ENCODE results near the gene BICRA. TPM values are rescaled to one million over a fixed set of nuclear protein-coding genes. Genes with fewer than 3 reads are reported as not detected.
"Not testable (repeated sequence)": the region's sequence is repeated elsewhere in the genome, so short reads cannot be mapped to it uniquely, and the experiment has no call there.

BICRA gene
- total and polyA plus RNA-seq, 12 donors = 1.8 to 24.6 (median 9.0) TPM

DNA sequence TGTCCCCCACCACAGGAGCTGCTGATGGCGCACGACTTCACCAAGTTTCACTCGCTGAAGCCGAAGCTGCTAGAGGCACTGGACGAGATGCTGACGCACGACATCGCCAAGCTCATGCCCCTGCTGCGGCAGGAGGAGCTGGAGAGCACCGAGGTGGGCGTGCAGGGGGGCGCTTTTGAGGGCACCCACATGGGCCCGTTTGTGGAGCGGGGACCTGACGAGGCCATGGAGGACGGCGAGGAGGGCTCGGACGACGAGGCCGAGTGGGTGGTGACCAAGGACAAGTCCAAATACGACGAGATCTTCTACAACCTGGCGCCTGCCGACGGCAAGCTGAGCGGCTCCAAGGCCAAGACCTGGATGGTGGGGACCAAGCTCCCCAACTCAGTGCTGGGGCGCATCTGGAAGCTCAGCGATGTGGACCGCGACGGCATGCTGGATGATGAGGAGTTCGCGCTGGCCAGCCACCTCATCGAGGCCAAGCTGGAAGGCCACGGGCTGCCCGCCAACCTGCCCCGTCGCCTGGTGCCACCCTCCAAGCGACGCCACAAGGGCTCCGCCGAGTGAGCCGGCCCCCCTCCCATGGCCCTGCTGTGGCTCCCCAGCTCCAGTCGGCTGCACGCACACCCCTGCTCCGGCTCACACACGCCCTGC lies 132.1 kb downstream of the BICRA start:
- Histone ChIP-seq H3K27ac (no peak overlapping the region), H3K4me3 (no peak overlapping the region), H3K36me3 (replicated peaks in 1 of 2) (peaks cover 0 to 22% of the 10 kb centered on the region in 2 donors), H3K4me1 (replicated peaks in 1 of 2) (peaks cover 14 to 17% of the 10 kb centered on the region in 2 donors), H3K27me3 (no peaks in the 10 kb centered on the region), H3K9me3 (replicated peaks in 1 of 3) (no peaks in the 10 kb centered on the region)
- peak in 5 of 7 donors; percentile 34 to 69 (median 61) for DNase-seq
- intact Hi-C loops (cut with DNase I) = no loop called here
- 76 to 94% (median 82%) methylated on average over 43 to 48 of the region's 48 CpGs for WGBS, 4 donors
- TF ChIP-seq, protein P1, sequence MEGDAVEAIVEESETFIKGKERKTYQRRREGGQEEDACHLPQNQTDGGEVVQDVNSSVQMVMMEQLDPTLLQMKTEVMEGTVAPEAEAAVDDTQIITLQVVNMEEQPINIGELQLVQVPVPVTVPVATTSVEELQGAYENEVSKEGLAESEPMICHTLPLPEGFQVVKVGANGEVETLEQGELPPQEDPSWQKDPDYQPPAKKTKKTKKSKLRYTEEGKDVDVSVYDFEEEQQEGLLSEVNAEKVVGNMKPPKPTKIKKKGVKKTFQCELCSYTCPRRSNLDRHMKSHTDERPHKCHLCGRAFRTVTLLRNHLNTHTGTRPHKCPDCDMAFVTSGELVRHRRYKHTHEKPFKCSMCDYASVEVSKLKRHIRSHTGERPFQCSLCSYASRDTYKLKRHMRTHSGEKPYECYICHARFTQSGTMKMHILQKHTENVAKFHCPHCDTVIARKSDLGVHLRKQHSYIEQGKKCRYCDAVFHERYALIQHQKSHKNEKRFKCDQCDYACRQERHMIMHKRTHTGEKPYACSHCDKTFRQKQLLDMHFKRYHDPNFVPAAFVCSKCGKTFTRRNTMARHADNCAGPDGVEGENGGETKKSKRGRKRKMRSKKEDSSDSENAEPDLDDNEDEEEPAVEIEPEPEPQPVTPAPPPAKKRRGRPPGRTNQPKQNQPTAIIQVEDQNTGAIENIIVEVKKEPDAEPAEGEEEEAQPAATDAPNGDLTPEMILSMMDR (IDR thresholded peaks at IDR 0.05) = no peak
- TF ChIP-seq POLR2A (IDR thresholded peaks at IDR 0.05) = no peak

DNA sequence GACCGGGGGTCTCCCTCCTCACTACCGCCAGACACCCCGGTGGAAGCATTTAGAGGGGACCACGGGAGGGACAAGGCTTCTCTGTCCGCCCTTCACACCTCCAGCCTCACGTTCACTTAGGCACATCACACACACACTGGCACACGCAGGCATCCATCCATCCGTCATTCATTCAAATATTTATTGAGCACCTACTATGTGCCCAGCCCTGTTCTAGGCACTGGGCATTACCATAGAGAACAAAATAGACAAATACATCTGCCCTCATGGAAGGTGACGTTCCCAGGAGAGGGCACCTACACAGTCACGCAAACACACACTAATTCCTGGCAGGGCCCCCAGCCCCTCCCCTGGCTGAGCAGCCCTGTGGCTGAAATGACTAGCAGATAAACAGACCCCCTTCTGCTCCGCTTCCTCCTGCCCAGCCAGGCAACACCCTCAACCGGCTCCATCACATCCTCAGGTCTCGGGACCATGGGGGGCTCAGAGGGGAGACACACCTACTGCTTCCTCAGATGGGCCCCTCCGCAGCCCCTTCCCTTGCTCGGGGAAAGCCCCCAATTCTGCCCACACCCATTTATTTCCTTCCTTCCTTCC lies 132.7 kb downstream of the BICRA start:
- 84 to 90% (median 86%) methylated on average over 15 of the region's 15 CpGs for WGBS, 4 donors
- Histone ChIP-seq H3K4me1 (replicated peaks in 1 of 2) (peaks cover 20 to 23% of the 10 kb centered on the region in 2 donors), H3K9me3 (replicated peaks in 1 of 3) (no peaks in the 10 kb centered on the region), H3K27me3 (no peaks in the 10 kb centered on the region), H3K27ac (peak overlapping the region in 2 of 5 donors; percentile 95 to 98), H3K36me3 (replicated peaks in 1 of 2) (peaks cover 0 to 15% of the 10 kb centered on the region in 2 donors), H3K4me3 (no peak overlapping the region)
- DNase-seq = no peak
- intact Hi-C loops (cut with DNase I) = loop anchor here in 1 of 2 donors (2.0 kb wide), 1 partner anchor 29 kb away; the partner anchor contains the start of gene EHD2
- TF ChIP-seq POLR2A (IDR thresholded peaks at IDR 0.05) = no peak
- TF ChIP-seq, protein P1 (IDR thresholded peaks at IDR 0.05) = no peak

DNA sequence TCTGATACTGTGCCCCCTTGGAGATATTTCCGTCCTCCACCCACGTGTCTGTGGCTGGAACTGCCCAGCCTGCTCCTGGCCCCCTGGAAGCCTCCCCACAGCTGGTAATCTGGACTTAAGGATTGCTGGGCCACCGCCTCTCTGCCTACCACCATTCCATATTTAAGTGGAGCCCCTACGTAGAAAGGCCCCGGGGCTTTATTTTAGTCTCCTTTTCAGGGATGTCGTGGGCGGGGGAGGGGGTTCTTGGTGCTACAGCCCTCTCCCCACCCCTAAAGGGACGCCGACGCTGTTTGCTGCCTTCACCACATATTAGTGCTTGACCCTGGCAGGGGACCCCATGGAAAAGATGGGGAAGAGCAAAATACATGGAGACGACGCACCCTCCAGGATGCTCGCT lies 133.7 kb downstream of the BICRA start:
- Histone ChIP-seq H3K27ac (peak overlapping the region; percentile 51 to 98 (median 95)), H3K4me3 (peak overlapping the region in 1 of 4 donors; percentile 36), H3K36me3 (replicated peaks in 1 of 2) (peaks cover 0 to 21% of the 10 kb centered on the region in 2 donors), H3K27me3 (no peaks in the 10 kb centered on the region), H3K4me1 (replicated peaks in 1 of 2) (peaks cover 25 to 27% of the 10 kb centered on the region in 2 donors), H3K9me3 (replicated peaks in 1 of 3) (no peaks in the 10 kb centered on the region)
- intact Hi-C loops (cut with DNase I) = loop anchor here in 1 of 2 donors (2.0 kb wide), 1 partner anchor 30 kb away; the partner anchor contains the start of gene EHD2
- DNase-seq = peak in 1 of 7 donors; percentile 64
- TF ChIP-seq, protein P1 (IDR thresholded peaks at IDR 0.05) = no peak
- no peak for TF ChIP-seq POLR2A (IDR thresholded peaks at IDR 0.05)
- WGBS, 4 donors = 35 to 53% (median 42%) methylated on average over 5 to 13 of the region's 13 CpGs

DNA sequence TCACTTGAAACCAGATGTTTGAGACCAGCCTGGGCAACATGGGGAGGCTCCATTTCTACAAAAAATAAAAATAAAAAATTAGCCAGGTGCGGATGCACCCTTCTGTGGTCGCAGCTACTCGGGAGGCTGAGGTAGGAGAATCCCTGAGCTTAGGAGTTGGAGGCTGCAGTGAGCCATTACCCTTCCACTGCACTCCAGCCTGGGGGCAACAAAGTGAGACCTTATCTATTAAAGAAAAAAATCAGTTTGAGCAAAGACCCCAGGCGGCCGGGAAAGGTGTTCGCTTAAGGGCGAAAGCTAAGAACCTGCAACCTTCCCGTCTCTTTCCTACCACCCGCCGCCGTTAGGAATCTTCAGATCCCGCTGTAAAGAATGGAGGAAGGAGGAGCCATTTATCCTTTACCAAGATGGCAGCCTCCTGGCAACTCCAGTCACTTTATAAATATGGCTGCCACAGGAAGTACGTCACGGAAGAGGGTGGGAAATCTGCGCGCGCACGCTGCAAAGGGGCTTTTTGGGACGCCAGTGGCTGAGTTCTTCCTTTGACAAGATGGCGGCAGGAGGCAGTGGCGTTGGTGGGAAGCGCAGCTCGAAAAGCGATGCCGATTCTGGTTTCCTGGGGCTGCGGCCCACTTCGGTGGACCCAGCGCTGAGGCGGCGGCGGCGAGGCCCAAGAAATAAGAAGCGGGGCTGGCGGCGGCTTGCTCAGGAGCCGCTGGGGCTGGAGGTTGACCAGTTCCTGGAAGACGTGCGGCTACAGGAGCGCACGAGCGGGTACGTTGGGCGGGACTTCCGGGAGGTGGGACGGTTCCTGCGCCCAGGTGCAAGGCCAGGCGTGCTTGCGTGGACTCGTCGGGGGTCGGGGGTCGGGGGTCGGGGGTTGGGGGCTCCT lies 136.3 kb downstream of the BICRA start, which contains the start of gene NOP53:
Gene NOP53 (plus strand): TSS at position 537 of the 892 bp plus-strand sequence. CDS start 14 bp downstream, at position 551.
- TF ChIP-seq, protein P1 (IDR thresholded peaks at IDR 0.05) = peak in 3 of 6 experiments; percentile 18 to 31 (median 30)
- peak; percentile 87 to 95 for TF ChIP-seq POLR2A (IDR thresholded peaks at IDR 0.05)
- Histone ChIP-seq H3K4me1 (replicated peaks in 1 of 2) (peaks cover 25 to 27% of the 10 kb centered on the region in 2 donors), H3K9me3 (replicated peaks in 1 of 3) (no peaks in the 10 kb centered on the region), H3K27ac (peak within 1 kb of the TSS; percentile 95 to 98 (median 98)), H3K4me3 (peak within 1 kb of the TSS; percentile 69 to 90 (median 78)), H3K36me3 (replicated peaks in 1 of 2) (peaks cover 0 to 42% of the 10 kb centered on the region in 2 donors), H3K27me3 (no peaks in the 10 kb centered on the region)
- WGBS, 4 donors = 4 to 5% (median 4%) methylated on average over 36 to 53 of the region's 53 CpGs
- intact Hi-C loops (cut with DNase I) = no loop called here
- DNase-seq = peak; percentile 96 to 99 (median 97)

DNA sequence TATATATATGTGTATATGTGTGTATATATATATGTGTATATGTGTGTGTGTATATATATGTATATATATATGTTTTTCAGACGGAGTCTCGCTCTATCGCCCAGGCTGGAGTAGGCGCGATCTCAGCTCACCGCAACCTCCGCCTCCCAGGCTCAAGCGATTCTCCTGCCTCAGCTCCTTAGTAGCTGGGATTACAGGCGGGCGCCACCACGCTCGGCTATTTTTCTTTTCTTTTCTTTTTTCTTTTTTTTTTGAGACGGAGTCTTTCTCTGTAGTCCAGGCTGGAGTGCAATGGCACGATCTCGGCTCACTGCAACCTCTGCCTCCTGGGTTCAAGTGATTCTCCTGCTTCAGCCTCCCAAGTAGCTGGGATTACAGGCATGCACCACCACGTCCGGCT lies 137.2 kb downstream of the BICRA start:
- WGBS, 4 donors = 50 to 68% (median 64%) methylated on average over 17 of the region's 17 CpGs
- Histone ChIP-seq H3K4me1 (replicated peaks in 1 of 2) (peaks cover 25 to 27% of the 10 kb centered on the region in 2 donors), H3K4me3 (peak overlapping the region in 2 of 4 donors; percentile 69 to 84), H3K36me3 (replicated peaks in 1 of 2) (peaks cover 0 to 45% of the 10 kb centered on the region in 2 donors), H3K27ac (peak overlapping the region in 2 of 5 donors; percentile 98)
- intact Hi-C loops (cut with DNase I); H3K9me3 ChIP-seq (replicated peaks in 1 of 3); DNase-seq; H3K27me3 ChIP-seq: not testable (repeated sequence)

Data from adrenal gland (tissue), 12 donors.